Measurements from ENCODE around the gene ADCYAP1R1. TPM values are rescaled to one million over a fixed set of nuclear protein-coding genes. Genes with fewer than 3 reads are reported as not detected.
"Not testable (repeated sequence)": the region's sequence is repeated elsewhere in the genome, so short reads cannot be mapped to it uniquely, and the experiment has no call there.

Gene ADCYAP1R1
- total RNA-seq, 1 donor from 2014 or later: 6.0 TPM

DNA sequence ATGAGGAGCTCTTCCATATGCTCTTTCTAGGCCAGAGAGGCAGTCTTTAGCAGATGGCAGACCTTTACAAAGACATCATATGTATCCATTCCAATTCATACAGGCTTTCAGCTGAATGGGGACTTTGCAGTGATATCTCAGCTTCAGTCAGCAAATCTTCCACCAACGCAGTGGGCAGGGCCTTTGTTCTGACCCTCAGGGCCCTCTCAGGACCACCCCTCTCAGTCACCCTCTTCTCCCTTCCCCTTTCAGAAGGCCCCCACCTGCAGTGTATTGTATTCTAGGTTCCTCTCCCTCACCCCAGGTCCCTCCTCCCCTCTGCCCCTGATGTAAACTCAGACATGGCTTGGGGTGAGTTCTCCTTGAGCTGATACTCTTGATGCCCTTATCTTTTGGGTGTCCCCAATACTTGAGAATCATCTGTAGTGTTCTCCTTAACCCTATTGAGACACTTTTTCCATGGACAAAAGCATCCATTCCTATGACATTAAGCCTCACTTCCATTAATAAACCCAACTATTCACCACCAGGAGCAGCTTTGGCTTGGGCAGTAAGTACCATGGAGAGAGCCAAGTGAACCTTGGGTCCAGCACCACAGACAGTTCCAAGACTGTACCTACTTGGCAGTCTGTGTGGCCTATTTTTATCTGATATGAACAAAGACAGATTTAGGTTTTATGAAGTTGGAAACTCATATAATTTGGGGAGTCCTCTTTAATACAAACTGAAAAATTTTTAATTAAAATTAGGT is 62.7 kb downstream of the ADCYAP1R1 start:
- DNase-seq (no peak), ATAC-seq (peak; percentile 47)
- intact Hi-C loops (cut with micrococcal nuclease): no loop called here

DNA sequence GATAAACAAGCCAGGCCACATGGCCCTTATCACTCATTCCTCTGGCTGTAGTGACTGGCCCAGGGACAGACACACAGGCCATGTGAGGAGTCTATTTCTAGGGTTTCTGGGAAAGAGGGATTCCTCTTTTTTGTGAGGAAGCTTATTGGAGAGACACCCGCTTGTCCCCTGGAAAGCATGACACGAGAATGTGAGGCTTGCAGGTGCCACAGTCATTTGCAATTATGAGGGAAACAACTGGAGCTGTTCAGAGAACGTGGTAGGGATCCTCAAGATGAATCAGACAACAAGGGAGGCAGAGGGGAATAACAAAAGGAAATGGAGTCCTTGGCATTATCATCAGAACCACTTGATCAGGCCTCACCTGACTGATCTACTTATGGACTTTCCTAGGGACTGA is 64.5 kb downstream of the ADCYAP1R1 start:
- no peak for DNase-seq
- no peak for ATAC-seq
- intact Hi-C loops (cut with micrococcal nuclease): no loop called here

DNA sequence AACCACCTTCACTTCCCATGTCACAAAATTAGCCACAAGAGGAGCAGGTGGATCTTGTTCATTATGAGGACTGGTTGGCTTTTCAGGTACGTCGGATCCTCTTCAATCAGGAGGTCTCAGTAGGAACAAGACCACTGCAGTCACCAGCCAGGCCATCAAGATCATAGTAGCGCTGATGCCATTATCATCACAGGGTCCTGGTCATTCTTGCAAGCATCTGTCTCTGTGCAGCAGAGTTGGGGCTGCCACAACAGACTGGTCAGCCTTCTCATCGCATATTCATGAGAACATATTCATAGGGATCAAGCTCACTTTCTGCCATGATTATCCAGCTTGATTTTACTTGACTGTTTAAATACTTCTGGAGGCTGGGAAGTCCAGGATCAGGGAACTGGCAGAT is 67.1 kb downstream of the ADCYAP1R1 start:
- DNase-seq (no peak), ATAC-seq (no peak)
- intact Hi-C loops (cut with micrococcal nuclease): no loop called here

DNA sequence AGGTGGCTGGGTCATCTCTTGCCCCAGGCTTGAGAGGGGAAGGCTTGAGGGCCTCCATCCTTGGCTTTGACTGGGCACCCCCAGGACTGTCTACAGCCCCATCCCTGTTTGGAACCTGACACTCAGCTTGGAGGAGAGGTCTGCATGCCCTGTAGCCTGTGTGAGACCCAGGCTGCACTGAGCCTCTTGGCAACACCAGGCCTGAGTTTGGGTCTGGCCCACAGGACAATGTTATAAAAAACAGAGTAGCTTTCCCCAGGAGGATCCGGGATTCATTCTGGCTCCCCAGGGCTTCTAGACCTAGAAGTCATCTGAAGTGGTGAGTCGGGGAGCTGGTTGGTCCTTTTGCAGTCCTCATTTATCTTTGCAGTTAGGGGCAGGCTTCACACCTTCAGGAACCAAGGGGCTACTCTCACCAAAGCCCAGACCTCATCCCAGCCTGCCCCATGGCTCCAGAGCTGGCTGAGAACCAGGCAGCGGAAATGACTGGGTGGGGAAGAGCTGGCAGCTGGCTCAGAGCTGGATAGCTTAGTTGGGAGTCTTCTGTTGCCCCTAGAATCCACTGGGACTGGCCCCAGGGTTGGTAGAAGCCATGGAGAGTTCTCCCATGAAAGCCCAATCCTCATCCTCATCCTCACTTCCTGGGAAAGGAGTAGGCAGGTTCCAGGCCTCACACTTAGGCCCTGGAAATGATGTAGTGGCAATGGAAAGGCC is 68.8 kb downstream of the ADCYAP1R1 start:
- intact Hi-C loops (cut with micrococcal nuclease): loop anchor here (5.0 kb wide), 2 partner anchors 139 to 319 kb away; no protein-coding TSS in a partner anchor
- DNase-seq (no peak), ATAC-seq (no peak)

DNA sequence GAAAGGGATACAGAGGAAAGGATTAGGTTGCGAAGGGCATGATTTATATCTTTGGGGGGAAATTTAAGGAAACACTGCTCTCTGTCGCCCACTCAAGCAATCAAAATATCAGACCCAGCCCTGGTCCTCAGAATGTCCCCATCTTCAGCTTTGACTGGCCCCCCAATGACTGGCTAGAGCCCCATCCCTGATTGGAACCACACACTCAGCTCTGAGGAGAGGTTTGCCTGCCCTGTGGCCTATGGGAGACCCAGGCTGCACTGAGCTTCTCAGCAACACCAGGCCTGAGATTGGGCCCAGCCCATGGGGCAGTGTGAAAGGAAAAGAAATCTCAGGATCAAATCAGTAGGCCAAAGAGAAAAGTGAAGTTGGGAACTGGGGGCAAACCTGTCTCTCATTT is 69.5 kb downstream of the ADCYAP1R1 start:
- intact Hi-C loops (cut with micrococcal nuclease): loop anchor here (5.0 kb wide), 2 partner anchors 139 to 319 kb away; no protein-coding TSS in a partner anchor
- ATAC-seq: no peak
- DNase-seq: no peak

DNA sequence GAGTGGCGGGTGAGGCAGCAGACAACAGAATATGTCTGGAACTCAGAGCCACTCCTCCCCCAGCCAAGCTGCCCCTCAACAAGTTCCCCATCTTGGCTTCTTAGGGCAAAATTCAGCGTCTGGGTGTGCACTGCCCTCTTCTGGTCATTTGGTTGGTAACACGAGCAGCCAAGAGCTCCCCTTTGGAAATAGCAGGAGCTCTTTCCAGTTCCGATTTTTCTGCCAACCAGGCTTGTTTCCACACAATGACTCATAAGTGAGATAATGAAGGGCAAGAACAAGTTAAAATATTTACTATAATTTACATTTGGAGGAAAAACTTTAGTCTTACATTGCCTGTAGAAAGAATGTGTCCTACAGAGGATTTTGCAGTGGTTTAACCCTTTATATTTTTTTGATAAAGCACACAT is 70.5 kb downstream of the ADCYAP1R1 start:
- DNase-seq: peak; percentile 54
- intact Hi-C loops (cut with micrococcal nuclease): loop anchor here (5.0 kb wide), 2 partner anchors 140 to 320 kb away; no protein-coding TSS in a partner anchor
- ATAC-seq: peak; percentile 82

DNA sequence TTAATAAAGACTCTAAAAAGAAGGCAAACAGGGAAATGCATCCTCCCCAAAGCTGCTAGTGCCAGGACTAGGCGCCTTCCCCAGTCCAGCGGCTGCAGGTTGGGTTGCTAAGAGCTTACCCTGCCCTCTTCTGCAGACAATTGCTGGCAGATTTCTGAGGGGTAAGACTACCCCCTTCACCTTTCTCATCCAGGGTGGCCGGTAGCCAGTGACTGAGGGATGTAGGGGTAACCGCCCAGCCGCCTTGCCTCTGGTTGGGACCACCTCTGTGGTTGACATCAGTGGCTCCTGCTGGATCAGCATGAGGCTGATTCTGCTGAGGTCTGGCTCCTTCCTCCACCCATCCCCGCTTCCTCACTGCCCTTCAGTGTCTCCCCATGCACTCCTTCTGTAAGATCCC is 71.2 kb downstream of the ADCYAP1R1 start:
- ATAC-seq: peak; percentile 17
- no peak for DNase-seq
- intact Hi-C loops (cut with micrococcal nuclease): loop anchor here (5.0 kb wide), 2 partner anchors 141 to 321 kb away; no protein-coding TSS in a partner anchor

DNA sequence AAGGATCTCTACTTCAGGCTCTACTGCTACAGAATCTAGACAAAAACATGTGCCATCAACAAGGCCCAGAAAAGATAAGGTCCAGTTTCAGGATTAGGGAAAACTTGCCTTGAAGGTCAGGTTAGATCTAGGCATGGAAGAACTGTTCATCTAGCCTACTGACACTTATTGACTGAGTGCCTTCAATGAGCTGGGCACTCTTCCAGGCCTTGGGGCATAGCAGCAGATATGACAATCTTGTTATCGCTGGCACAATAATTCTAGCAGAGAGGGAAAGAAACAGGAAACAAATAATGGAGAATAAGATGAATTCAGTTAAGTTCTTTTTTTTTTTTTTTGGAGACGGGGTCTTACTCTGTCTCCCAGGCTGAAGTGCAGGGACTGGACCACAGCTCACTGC is 71.6 kb downstream of the ADCYAP1R1 start:
- ATAC-seq (no peak), DNase-seq (no peak)
- intact Hi-C loops (cut with micrococcal nuclease): loop anchor here (5.0 kb wide), 2 partner anchors 141 to 321 kb away; no protein-coding TSS in a partner anchor

DNA sequence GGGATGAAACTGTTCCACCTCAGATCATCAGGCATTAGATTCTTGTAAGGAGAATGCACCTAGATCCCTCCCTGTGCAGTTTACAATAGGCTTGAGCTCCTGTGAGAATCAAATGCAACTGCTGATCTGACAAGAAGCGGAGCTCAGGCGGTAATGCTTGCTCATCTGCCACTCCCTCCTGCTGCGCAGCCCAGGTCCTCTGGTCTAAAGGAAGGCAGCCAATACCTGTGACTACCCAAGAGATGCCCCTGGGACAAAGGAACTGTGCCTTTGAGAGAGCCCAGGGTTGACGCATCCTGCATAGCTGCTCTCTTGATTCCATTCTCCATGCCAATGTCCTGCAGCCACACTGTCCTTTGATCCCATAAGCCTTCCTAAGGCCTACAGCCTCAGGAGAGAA is 73.1 kb downstream of the ADCYAP1R1 start:
- no peak for DNase-seq
- no peak for ATAC-seq
- intact Hi-C loops (cut with micrococcal nuclease): no loop called here

DNA sequence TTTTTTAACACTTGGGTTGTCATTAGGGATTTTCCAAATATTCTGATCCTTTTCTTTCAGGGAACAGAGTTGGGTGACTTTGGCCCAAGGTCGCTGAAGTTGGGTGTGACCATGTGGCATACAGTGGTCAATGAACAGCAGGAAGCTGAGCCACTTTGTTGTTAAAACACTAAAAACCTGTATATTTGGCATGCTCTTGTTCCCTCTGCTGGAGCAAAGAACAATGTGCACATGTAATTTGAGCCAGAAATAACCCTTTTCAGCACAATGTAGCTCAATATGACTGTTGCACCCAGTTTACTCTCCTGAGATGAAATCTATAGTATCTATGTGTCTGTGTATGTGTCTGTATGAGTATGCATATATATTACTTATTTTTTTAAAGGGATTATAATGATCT is 74.9 kb downstream of the ADCYAP1R1 start:
- DNase-seq: no peak
- intact Hi-C loops (cut with micrococcal nuclease): no loop called here
- ATAC-seq: no peak

DNA sequence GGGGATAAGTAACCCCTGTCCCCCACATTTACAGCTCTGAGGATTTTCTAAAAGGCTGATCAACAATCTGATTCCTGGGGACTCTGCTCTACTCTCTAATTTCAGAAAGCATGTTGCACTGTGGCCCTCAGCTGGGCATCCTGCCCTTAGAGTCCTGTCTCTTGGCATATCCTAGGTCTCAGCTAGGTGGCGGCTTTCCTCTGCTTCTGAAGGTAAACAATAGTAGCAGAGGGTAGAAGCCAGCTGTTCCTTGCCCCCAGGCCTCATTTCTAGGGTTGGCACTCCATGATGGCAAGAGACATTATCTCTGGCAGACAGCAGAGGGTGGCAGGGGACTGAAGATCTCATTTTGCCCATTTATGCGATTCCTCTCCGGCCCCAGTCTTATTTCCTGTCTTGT is 77.0 kb downstream of the ADCYAP1R1 start:
- intact Hi-C loops (cut with micrococcal nuclease): no loop called here
- ATAC-seq: no peak
- DNase-seq: no peak

DNA sequence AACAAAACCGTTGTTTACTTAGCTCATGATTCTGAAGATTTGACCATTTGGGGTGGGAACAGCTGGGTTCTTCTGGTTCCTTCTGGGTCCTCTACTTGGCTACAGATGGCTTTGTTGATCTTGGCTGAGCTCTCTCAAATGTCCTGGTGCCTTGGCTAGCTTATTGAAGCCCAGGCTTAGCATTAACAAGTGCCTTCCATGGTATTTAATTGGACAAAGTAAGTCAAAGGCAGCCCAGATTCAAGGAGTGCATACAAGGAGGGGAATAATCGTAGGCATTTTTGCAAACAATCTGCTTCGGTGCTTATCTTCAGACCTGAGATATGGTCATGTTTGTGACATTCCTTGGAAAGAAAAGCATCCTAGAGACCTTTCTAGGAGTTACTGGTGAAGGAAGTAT is 81.4 kb downstream of the ADCYAP1R1 start:
- intact Hi-C loops (cut with micrococcal nuclease): no loop called here
- ATAC-seq (peak; percentile 58), DNase-seq (no peak)

DNA sequence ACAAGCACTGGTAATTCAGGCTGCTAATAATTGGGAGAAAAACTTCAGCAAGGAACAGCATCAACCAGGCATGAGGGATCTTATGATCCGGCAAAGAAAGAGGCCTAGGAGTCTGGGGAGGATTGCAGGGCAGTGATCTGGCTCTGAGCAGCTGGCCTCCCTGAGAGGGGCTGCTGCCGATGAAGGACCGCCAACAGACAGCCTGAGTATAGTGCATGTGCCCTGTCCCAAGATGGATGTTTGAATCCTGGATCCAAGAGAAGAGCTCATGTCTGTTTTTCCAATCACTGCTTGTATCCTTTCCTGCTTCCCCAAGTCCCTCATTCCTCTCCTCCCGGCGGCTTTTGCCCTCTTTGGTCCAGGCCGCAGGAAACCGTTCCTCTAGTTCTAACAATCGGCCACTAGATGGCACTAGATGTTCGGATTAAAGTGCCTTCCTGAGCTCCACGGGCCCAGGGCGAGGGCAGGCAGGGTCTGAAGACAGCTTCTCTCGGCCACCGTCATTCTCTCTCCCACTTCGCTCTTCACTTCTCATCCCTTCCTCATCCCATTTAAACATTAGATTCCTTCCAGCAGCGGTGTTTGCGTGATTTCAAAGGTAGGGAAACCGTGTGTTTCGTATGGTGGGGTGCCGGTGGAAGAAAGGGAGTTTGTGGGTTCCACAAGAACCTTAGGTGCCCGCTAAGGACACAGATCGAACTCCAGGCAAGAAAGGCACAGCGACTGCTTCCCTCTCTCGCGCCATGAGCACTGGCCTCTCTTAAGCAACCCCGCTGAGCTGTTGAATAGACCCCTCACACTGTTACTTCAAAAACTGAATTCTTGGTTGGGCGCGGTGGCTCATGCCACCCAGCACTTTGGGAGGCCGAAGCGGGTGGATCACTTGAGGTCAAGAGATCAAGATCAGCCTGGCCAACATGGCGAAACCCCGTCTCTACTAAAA is 82.4 kb downstream of the ADCYAP1R1 start:
- peak; percentile 76 for DNase-seq
- intact Hi-C loops (cut with micrococcal nuclease): no loop called here
- peak; percentile 98 for ATAC-seq

DNA sequence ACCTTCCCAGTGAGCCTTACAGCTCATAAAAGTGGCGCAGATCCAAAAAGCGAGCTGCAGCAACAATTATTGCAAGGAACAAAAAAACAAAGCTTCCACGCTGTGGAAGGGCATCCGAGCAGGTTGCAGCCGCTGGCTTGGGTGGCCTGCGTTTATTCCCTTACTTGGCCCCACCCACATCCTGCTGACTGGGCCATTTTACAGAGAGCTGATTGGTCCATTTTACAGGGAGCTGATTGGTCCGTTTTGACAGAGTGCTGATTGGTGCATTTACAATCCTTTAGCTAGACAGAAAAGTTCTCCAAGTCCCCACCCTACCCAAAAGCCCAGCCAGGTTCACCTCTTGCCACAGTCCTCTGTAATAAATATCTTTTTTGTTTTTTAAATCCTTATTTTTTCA is 85.1 kb downstream of the ADCYAP1R1 start:
- intact Hi-C loops (cut with micrococcal nuclease): no loop called here
- ATAC-seq: no peak
- no peak for DNase-seq

DNA sequence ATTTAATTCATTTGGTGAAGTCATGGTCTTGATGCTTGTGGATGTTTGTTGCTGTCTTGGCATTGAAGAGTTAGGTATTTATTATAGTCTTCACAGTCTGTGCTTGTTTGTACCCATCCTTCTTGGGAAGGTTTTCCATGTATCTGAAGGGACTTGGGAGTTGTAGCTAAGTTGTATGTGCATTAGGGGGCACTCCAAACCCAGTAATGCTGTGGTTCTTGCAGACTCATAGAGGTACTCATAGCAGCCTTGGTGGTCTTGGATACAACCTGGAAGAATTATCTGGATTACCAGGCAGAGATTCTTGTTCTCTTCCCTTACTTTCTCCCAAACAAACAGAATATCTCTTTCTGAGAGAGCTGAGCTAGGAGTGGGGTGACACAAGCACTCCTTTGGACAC is 93.2 kb downstream of the ADCYAP1R1 start:
- intact Hi-C loops (cut with micrococcal nuclease): no loop called here
- ATAC-seq (no peak), DNase-seq (no peak)

DNA sequence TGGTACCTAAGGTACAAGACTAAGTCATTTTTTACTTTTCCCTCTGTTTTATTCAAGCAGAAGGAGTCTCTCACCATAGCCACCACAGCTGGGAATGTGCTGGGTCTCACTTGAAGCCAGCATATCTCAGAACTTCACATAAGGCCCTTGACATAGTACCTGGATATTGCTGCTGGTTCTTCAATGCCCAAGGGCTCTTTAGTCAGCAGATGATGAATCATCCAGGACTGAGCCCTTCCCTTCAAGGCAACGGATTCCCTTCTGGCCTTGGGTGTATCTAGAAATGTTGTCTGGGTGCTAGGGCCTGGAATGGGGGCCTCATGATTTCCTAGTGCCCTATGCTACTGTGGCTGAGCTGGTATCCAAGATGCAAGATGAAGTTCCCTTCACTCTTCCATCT is 93.9 kb downstream of the ADCYAP1R1 start:
- intact Hi-C loops (cut with micrococcal nuclease): no loop called here
- ATAC-seq: no peak

DNA sequence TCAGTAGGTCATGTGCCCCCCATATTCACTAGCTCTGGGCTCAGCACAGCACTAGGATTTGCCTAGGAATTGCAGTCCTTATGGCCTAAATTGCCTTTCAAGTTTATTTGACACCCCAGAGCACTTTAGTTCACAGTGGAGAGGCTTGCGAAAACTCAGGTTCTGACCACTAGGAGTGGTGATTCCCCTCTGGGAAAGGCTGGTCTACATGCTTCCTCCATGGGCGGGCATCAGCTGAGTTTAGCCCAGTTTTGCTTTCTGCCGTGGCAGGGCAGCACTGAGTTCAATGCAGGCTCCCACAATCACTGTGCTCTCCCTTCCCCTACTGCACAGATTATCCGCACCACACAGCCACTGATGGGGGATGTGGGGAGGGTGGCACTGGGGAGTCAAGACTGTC is 94.4 kb downstream of the ADCYAP1R1 start:
- ATAC-seq: no peak
- no peak for DNase-seq
- intact Hi-C loops (cut with micrococcal nuclease): no loop called here

More for the DNA sequence above, 93.9 kb downstream of the ADCYAP1R1 start:
- DNase-seq: no peak

DNA sequence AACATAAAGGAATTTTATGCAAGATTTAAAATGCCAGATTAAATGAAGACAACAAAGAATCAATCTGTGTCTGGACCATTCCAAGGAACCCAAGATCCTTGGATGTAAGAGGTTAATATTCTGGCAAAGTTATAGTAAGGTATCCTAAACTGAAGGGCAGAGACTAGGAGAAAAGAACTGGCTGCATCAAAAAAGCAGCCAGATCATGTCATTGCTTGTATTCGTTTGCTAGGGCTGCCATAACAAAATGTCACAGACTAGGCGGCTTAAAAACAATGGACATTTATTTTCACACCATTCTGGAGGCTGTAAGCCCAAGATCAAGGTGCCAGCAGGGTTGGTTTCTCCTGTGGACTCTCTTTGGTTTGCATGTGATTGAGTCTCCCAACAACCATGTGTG is 99.7 kb downstream of the ADCYAP1R1 start:
- no peak for ATAC-seq
- no peak for DNase-seq
- intact Hi-C loops (cut with micrococcal nuclease): no loop called here

DNA sequence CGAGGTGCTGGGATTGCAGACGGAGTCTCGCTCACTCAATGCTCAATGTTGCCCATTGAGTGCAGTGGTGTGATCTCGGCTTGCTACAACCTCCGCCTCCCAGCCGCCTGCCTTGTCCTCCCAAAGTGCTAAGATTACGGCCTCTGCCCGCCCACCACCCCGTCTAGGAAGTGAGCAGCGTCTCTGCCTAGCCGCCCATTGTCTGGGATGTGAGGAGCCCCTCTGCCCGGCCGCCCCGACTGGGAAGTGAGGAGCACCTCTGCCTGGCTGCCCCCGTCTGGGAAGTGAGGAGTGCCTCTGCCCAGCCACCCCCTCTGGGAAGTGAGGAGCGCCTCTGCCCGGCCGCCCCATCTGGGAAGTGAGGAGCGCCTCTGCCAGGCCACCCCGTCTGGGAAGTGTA is 101.2 kb downstream of the ADCYAP1R1 start:
- DNase-seq; intact Hi-C loops (cut with micrococcal nuclease); ATAC-seq: not testable (repeated sequence)

All from left ventricle myocardium superior (tissue), 1 donor.